HG02884 (cell line): ENCODE measurements around the gene PODXL.

Source experiments
- ATAC-seq: cut with Tn5 transposase; IDR thresholded peaks from one replicate; pipeline ENCODE4 v1.9.1; 2021; ENCODE audit warnings: mild to moderate bottlenecking, moderate library complexity; ENCODE audit not compliant: unreplicated experiment

Gene PODXL

DNA sequence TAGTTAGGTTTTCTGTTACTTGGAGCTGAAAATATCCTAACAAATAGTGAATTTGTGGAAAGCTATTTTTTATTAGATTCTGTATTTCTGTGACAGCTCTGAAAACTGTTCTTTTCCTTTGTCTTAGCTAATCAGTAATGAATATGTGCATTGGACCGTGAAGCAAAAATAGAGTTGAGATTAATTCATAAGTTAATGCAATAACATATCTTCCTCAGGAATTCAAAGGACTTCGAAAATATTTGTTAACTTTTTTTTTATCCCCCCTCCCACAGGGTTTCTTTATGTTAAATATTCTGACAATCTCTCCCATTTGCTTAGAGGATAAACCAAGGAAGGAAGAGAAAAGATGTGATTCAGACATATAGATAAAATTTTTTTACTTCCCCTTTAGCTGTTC, 101.4 kb downstream of the PODXL start:
- no peak for ATAC-seq

DNA sequence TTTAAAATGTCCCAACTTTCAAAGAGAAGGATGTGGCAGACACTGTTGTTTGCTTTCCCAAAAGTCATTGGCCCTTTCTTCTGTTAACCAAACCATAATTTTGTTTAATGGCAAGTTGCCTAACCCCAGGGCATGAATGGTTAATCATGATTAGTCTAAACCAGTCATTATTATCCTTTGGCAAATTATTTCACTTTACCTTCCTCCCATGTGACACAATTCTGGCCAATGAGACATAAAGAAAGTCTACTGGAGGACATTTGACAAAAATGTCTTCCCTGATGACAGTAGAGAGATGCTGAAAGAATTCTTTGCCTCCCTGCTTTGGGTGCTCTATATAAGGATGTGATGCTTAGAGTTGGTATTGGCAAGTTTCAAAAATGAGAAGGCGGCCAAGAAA, 101.9 kb downstream of the PODXL start:
- no peak for ATAC-seq
